ENCODE measurements around the gene RSRC1.
"Not testable (repeated sequence)": the region's sequence is repeated elsewhere in the genome, so short reads cannot be mapped to it uniquely, and the experiment has no call there.

Gene RSRC1, protein sequence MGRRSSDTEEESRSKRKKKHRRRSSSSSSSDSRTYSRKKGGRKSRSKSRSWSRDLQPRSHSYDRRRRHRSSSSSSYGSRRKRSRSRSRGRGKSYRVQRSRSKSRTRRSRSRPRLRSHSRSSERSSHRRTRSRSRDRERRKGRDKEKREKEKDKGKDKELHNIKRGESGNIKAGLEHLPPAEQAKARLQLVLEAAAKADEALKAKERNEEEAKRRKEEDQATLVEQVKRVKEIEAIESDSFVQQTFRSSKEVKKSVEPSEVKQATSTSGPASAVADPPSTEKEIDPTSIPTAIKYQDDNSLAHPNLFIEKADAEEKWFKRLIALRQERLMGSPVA

DNA sequence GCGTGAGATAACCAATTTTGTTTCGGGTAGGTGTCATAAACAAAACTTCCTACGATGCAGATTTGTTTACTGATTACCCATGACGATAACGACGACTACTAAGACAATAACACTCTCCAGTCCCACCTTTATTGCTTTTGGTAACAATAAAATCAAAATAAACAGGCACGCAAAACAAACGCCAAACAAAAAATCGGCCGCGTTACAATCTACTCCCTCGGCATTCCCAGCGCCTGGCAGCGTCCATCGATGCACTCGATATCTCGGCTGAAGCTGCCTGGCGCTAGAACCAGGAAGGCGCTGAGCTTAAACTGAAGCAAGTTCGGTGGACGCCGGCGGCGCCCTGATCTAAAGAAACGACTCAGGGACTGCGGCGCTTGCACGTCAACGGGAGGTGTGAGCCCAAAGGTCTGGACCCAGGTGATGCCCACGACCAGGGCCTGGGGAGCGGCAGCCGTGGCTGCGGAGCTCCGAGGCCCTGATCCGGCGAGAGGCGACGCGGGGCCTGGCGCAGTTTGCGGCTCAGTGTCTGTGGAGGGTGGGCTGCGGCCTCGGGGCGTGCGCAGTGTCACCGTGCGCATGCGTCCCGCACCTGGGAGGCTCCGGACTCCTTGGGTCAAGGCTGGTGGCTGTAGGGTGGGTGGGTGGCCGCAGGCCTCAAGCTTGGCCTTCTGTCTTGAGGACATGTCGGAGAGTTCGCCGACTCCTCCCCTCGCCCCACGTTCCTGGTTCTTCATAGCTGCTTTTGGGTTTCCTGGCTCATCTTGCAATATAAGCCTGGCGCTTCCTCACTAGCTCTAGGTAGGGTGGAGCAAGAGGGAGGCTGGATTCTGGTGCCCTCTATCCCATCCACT, at the start of gene RSRC1:
Gene RSRC1, plus strand, starts transcription at position 286 of the 854 bp plus-strand sequence. CDS start 12,016 bp downstream, outside the sequence.
- DNase-seq: peak; percentile 82

DNA sequence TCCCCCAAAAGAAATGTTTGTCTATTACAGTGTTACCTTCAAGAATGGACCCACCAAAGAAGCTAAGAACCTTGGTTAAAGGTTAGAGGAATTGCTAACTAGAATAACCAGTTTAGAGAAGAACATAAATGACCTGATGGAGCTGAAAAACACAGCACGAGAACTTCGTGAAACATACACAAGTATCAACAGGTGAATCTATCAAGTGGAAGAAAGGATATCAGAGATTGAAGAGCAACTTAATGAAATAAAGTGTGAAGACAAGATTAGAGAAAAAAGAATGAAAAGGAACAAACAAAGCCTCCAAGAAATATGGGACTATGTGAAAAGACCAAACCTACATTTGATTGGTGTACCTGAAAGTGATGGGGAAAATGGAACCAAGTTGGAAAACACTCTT, 44.3 kb upstream of the RSRC1 start:
- not testable (repeated sequence) for DNase-seq

DNA sequence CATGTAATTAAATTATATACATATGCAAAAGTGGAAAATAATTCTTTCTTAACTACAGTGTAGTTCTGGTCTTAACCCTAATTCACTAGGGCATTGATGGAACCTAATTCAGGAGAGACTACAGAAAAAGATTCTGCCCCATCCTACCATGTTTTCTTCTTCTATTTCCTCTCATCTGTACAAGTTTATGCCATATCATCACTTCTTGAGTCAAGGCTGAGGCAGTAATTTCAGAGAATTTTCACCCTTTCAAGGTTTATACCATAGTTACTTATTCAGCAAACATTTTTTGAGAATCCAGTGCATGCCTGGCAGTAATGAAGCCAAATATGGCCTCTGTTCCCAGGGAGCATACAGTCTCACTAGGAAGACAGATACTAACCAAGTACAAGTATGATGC, 37.1 kb upstream of the RSRC1 start:
- no peak for DNase-seq

DNA sequence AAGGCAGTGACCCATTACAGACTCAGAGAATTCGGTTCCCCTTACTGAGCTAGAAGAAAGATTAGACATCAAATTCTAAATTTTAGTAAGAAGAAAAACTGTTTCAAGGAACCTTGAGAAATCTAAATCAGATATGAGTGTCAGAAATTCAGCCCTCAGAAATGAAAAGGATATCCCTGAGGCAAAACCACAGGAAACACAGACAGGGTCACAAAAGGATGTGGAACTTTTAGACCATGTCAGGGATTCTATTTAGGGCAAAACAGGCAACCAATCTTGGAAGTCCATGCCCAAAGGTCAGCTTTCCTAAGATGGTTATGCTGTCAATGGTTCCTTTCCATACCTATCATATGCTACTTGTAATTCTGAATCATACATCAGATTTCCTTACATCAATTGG, 35.3 kb upstream of the RSRC1 start:
- DNase-seq: no peak

DNA sequence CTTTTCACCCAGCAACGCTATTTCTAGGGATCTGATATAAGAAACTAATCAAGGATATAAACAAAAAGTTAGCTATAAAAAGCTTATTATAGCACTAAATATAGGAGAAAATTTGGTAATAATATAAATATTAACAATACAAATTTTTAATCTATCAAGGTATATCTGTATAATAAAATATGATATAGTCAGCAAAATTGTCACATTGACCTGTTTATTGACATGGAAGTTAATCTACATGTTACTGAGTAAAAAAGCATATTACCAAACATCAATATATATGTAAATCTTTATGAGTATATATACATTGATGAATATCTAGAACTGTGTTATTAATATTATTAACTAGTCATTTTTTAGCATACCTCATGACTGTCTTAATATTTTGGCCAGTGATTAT, 30.3 kb upstream of the RSRC1 start:
- no peak for DNase-seq

DNA sequence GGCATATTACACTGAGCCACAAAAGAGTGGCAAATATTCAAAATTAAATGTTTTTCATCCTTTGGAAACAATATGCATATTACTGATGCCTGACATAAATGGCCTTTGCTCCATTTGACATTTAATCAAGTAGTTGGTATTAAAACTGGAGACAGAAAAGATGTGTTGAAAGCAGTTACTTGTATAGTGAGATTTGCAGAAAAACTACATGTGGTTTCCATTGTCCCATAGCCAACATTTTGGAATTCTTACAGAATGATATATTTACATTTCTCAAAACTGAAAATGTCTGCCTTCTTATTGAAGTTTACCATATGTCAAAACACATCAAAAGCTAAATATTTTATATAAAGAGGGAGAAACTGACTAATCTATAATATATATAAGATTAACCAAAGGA, 25.2 kb upstream of the RSRC1 start:
- DNase-seq: no peak

DNA sequence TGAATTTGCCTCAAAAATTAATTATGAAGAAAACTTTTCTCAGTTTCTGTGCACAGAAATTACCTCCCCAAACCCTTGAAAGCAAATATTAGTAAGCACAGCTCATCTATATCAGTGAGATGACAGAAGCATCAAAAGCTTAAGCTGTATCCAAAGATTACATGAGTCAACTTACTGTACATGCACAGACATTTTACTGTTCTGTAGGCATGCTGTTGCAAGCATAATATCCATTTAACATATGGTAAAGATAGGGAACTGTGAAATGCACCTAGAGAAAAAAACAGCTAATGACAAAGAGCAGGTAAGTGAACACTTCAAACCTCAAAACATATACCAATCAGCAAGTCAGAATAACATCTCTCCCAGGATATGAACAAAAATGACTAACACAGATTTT, 24.5 kb upstream of the RSRC1 start:
- DNase-seq: no peak

DNA sequence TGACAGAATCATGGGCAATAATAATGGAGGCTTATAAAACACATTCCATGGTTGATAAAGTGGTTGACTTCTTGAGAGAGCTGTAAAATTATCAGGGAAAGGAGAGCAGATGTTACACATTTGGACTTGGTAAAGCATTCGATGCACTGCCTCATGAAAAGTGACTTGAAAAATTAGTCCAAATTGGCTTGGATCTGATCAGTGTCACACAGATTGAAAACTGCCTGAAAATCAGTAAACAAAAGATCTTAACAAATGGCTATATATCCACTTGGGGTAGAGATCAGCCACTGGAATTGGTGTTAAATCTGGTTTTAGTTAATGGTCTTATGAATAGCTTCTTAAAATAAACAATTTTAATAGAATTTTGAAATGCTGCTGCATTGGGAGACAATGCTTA, 24.0 kb upstream of the RSRC1 start:
- DNase-seq: no peak

DNA sequence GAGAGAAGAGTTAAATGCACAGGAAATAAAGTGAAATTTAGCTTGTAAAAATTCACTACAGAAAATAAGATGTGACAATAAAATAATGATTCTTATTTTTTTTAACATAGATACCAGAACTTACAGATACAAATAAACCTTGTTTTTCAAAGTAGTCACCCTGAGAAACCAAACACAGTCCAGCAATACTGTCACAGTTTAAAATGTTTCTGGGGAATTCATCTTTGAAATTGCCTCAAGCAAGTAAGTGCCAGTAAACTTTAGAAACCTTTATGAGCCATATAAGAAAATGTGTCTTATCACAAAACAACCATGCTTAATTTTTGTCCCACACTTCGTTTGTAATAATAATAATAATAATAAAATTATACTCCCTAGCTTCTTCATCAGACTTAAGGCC, 23.5 kb upstream of the RSRC1 start:
- no peak for DNase-seq

DNA sequence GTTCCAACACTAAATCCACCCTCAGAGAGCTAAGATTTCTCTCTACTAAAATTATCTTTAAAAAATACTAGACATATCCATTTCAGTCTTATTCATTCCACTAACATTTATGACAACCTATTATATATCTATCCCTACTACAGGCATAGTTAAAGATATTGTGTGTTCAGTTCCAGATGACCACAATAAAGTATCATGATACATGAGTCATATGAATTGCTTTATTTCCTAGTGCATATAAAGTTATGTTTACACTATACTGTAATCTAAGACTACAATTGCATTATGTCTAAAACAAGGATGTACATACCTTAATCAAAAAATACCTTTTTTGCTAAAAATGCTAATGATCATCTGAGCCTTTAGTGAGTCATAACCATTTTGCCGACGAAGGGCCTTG, 23.1 kb upstream of the RSRC1 start:
- DNase-seq: no peak

DNA sequence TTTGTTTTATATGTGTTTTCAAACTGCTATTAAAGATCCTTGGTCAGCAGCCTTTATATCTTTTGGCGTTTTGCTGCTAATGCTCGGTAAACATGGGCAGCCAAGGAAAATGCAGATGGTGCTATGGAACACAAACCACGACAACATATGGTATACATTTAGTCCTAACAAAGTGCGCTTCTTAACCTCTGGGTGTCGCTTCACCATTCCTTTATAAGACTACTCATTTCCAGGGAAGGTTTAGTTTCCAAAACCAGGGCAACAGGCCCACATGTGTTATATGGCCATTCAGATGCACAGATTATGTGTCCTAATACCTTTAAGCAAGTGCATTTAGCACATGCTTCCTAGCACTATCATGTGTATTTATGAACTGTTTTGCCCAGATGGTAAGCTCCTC, 18.4 kb upstream of the RSRC1 start:
- DNase-seq: no peak

DNA sequence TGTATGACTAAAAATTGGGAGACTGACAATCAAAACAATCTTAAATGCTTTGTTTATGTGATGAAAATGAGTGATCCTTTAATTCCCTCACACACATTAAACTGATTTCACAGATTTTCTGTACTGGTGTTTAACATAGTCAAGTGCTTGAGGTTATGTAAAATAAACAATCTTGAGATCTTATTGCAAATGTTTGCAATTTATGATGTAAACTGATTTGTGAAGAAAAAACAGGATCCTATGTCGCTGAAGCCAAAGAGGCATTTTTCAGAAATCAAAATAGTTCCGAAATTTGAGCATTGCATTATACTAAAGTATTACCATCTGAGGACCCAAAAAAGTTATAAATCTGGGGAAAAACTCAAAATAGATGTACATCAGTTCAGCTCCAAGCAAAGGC, 16.4 kb upstream of the RSRC1 start:
- DNase-seq: no peak

DNA sequence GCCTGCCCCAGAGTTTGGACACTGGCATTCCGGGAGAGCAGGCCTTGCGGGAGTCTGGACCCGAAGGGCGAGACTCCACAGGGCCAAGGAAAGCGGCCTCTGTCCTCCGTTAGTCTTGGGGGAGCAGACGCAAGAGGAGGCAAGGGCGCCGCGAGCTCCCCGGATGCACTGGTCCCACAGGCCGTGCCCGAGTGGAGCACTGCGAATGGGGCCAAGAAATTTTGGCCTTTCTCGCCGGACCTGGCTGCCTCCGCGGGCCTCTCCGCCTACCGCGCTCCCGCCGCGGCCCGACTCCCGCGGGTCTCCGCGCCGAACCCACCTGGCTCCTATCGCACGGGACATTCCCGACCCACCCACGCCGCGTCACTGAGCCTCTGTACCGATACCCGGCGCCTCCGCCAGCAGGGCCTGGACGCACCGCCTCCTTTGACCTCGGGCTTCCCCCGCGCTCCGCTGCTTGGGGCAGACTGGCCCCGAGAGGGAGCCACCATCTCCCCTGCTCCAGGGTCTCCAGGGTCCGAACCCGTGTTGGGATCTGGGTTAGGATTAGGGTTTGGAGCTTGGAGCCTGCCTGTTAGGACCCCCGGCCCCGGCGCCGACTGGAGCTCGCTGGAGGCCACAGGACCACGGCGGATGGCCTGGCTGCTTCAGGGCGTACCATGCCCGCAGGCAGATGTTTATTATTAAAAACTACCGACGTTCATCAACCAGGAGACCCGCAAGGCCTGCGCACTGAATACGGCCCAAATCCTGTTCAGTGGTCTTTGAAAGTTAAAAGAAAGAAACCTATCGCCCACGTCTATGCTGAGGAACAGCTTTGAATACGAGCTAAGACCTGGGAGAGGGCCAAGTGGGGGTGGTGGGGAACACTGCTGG, 15.4 kb upstream of the RSRC1 start:
- DNase-seq: no peak

DNA sequence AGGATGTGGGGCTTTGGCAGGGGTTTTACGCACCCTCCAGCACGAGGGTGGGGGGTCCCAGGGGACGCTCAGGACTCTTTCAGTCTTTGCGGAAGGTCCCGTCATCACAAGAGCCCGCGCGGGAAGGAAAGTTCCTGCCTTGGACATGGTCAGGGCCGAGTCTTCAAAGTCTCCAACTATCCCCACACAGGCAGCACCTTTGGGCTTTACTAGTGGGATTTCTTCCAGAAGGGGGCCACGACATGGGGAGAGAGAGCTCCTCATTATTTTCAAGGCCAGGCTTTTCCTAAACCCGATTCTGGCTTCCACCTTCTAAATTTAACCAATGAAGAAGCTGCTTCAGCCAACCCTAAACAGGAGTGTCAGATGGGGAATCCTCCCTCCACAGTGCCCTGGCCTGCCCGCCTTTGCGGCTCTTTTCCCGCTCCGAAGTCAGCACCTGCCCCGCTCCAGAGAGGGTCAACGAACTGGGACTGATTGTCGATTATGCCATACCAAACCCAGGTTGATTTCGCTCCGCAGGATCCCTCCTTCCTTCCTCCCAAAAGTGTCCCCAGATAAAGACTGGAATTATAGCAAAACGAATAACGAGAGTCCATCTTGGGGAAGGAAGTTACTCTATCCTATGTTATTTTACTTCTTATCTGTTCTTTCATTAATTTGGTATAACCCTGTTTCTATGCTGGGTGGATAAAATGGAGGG, 14.6 kb upstream of the RSRC1 start:
- DNase-seq: no peak

DNA sequence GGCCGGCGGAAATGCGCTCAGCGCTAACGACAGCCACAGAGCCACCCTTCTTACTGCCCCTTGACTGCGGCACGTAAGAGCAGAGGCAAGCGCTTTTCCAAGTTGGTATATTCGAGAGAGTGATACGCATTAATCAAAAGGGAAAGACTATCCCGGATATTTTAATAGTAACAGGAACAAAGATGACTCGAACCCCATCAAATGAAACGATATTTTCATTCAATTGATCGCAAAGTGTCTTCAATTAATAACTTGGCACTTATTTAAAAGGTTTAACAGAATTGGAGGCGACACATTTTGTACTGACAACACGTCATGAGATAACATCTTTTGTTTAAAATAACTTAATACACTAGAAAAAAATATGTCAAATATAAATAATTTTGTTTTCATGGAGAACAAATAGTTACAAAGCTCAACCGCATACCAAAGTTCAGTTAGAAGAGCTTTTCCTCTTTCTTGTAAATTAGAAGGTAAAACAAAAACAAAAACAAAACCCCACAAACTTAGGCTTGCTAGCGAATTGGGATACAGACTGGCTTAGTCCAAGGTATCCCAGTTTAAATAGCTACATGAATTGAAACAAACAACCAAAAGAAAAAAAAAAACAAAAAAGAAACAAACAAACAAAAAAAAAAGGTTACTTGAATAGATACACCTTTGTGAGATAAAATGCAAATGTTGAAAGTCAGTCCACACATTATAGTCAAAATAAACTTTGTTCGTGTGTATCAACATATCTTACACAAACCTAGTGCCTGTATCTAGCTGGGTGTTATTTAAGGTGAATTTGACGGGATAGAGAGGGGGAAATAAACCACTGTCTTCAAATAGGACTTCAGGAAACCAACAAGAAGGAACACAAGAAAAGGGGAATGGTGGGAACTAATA, 13.8 kb upstream of the RSRC1 start:
- no peak for DNase-seq

DNA sequence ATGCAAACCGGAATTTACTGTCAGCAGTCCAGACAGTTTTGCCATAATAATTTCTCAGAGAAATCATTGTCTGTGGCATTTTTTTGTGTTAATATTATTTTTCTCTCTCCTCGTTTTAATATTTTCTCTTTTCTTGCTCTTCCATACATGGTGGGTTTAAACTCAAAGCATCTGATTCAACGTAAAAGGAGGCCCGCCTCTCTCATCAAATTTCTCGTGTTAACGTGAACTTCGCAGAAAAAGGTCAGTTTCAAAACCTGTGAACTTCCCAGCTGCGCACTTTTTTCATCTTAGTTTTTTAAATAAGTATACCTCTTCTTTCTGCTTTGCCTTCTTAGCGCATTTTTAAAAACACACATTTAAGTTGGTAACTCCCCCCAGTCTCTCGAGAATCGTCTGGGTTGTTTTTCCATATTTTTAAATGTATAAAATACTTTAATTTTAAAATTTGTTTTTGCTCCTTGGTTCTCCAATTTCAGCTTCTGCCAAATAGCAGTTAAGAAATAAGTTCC, 12.8 kb upstream of the RSRC1 start:
- no peak for DNase-seq

DNA sequence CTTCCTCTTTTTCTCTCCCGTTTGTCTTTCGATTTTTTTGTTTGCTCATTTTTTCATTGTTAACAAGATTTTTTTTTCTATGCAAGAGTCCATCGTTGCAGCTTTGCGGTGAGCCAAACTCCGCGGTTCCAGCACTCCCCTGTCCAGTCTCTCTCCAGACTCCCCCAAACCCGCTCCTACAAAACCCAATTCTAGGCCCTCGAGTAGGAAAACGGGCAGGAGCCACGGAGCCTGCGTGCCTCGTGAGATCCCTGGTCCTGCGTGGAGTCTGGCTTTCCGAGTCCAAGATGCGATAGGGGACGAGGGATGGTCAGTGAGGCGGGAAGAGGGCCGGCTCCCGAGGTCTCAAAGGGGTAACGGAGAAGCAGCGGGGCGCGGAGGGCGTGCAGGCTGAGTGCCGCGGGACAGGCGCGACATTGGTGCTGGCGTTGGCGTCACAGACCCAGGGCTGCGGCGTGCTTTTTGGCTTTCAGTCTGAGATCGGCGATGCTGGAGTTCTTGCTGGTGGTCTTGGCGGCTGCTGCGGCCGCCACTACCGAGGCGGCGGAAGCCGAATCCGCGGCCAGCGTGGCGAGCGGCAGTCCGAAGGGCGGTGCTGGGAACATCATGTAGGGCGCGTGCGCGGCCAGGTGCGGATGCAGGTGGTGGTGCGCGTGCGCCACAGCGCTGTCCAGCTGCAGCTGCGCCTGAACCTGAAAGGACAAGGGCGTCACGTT, 12.1 kb upstream of the RSRC1 start:
- DNase-seq: peak; percentile 76

DNA sequence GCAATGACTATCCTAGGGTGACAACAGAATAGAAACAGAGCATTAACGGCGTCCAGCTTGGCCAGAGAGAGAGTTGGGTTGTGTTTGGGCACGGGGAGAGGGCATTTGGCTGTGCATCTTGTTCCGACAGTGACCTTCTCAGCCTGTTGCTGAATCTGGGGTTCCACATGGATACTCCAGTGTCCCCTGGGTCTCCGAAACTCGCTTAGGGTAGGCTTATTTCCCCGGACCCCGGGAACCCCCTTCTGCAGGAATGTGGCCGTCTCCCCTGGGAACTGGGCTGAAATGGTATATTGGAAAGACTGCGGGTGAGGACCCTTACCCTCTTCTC, 11.6 kb upstream of the RSRC1 start:
- DNase-seq: no peak

DNA sequence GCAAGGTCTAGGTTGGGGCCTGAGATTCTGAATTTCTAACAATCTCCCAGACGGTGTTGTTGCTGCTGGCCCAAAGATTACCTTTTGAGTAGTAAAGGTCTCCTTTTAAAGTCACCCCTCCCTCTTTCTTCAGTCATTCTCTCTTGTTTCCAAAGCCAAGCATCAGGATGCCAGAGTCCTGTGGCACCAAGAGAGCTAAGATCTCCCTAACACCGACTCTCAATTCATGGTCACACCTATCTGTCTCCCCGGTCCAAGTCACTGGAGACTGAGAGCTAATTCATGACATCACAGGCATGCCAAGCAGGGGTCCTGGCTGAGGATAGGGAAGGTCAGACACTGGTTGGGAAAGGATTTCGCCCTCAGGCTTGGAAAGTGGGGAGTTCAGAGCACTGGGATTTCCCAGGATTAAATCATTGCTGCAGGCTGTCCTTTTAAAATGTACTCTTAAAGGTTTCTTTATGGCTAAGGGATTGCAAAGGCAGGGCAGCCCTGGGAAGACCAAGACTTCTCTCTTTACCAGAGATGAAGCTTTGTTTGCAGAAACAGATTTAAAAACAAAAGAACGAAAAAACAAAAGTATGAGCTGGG, 11.0 kb upstream of the RSRC1 start:
- DNase-seq: no peak

DNA sequence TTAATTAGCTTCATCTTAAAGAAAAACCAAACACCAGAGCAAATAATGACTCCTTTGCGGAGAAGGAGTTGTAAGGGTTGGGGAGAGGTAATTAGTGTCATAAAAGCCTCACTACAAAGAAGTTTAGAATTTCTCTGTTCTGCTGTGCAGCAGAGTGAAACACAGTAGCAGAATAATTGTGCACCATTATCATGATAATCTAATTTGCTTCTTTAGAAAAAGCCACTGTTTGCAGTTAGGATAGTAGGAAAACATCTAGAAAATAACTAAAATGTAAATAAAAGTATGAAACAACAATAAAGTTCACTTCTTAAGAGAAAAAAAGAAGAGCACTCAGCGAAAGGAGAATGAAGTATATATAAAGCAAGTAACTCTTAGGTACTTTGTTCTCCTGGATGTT, 9.2 kb upstream of the RSRC1 start:
- DNase-seq: no peak
